Measurements from ENCODE around the gene MOB3A. TPM values are rescaled to one million over a fixed set of nuclear protein-coding genes. Genes with fewer than 3 reads are reported as not detected.

MOB3A gene
- total and polyA plus RNA-seq, 2 of the 8 experiments (the other 6 are each of a cell fraction or from before 2014, with no cell fraction given) = 9.2 to 9.6 TPM

GRCh38 chr19:2070986-2071673, 25.0 kb downstream of the MOB3A start:
- Histone ChIP-seq H2BK12ac (ENCODE audit: low read depth, low read length) (no peak overlapping the region), H2AFZ (ENCODE audit: low read length) (no peak overlapping the region), H3K27me3 (replicated peaks in 1 of 4; ENCODE audit: control insufficient read depth in 3 of 4, extremely low read depth in 1 of 4, insufficient read depth in 3 of 4, low read length in 3 of 4) (no peaks in the 10 kb centered on the region), H3K79me2 (ENCODE audit: control insufficient read depth in 1 of 2, insufficient read depth in 2 of 2, low read length in 2 of 2) (no peaks in the 10 kb centered on the region), H4K5ac (ENCODE audit: insufficient read length, low read depth, low read length) (no peak overlapping the region), H3K4me3 (ENCODE audit: extremely low read depth in 1 of 4, insufficient read depth in 2 of 4, low read depth in 3 of 4, low read length in 4 of 4) (no peak overlapping the region), H4K91ac (replicated peaks; ENCODE audit: insufficient read length, low read length) (no peak overlapping the region), H2AK5ac (ENCODE audit: low read depth, low read length) (no peak overlapping the region), H2BK20ac (ENCODE audit: low read length) (no peak overlapping the region), H4K20me1 (replicated peaks in 1 of 2; ENCODE audit: control insufficient read depth in 1 of 2, insufficient read depth in 2 of 2, low read length in 2 of 2) (no peaks in the 10 kb centered on the region), H3K4me2 (ENCODE audit: insufficient read depth in 1 of 2, low read depth in 2 of 2, low read length in 2 of 2) (no peak overlapping the region), H3K4ac (replicated peaks; ENCODE audit: insufficient read length, low read depth, low read length) (no peak overlapping the region), H3K36me3 (ENCODE audit: control insufficient read depth in 2 of 4, insufficient read depth in 4 of 4, low read length in 3 of 4) (peaks cover 0 to 3% (median 0%) of the 10 kb centered on the region in 4 experiments; a peak in 2 of 8 replicates), H3K79me1 (ENCODE audit: low read depth, low read length) (no peaks in the 10 kb centered on the region), H3K9ac (replicated peaks in 1 of 4; ENCODE audit: extremely low read depth in 1 of 4, low read depth in 3 of 4, low read length in 3 of 4) (no peak overlapping the region), H3K4me1 (replicated peaks in 1 of 4; ENCODE audit: control insufficient read depth in 3 of 4, insufficient read depth in 4 of 4, low read length in 3 of 4) (no peaks in the 10 kb centered on the region; a peak in 1 of 7 replicates), H3K56ac (replicated peaks; ENCODE audit: insufficient read length, low read depth, low read length) (no peak overlapping the region), H2BK15ac (ENCODE audit: low read length) (no peak overlapping the region), H3K9me3 (ENCODE audit: insufficient read depth in 2 of 2, low read depth in 1 of 2, low read length in 1 of 2) (no peaks in the 10 kb centered on the region), H2BK5ac (ENCODE audit: low read depth, low read length) (no peak overlapping the region), H4K8ac (ENCODE audit: extremely low read depth, insufficient read depth, low read length) (no peak overlapping the region), H3K14ac (ENCODE audit: insufficient read length) (no peak overlapping the region), H3K18ac (ENCODE audit: extremely low read depth, low read length) (no peak overlapping the region), H3K23ac (ENCODE audit: insufficient read length) (no peak overlapping the region), H2BK120ac (replicated peaks; ENCODE audit: low read depth, low read length) (no peak overlapping the region), H3K23me2 (ENCODE audit: low read depth, low read length) (no peaks in the 10 kb centered on the region), H3K27ac (ENCODE audit: low read depth, low read length) (no peak overlapping the region)
- WGBS, 2 experiments (ENCODE audit: extremely low coverage in 1 of 2, insufficient coverage in 1 of 2, insufficient read length in 1 of 2, insufficient replicate concordance in 2 of 2, low coverage in 1 of 2, low lambda C conversion rate in 2 of 2, missing lambda C conversion rate in 1 of 2) = 90% methylated on average over 19 of the region's 19 CpGs; no CpG with 5 or more reads in 1 of the 2 experiments
- ChIA-PET CTCF (ENCODE audit: partially characterized antibody) (interaction anchor here (0.6 to 3.1 kb wide), 5 partner anchors 13 to 53 kb away, joined by 3 to 17 read pairs (median 3); no protein-coding TSS in a partner anchor), POLR2A (ENCODE audit: partially characterized antibody) (interaction anchor here (1.2 to 1.5 kb wide), 4 partner anchors 20 to 24 kb away, joined by 3 to 6 read pairs (median 5); partner anchors contain the start of gene MKNK2)
- FAIRE-seq = no peak
- no peak for DNase-seq (ENCODE audit: low read depth in 1 of 2, low spot score in 2 of 2)
- TF ChIP-seq SAP30 (IDR thresholded peaks at IDR 0.05; ENCODE audit: insufficient read depth, insufficient replicate concordance, low read length) = no peak
- no peak for TF ChIP-seq SUZ12 (IDR thresholded peaks at IDR 0.05; ENCODE audit: low read length)
- TF ChIP-seq SP1 (IDR thresholded peaks at IDR 0.05; ENCODE audit: low read depth, low read length) = no peak
- TF ChIP-seq SIRT6 (IDR thresholded peaks at IDR 0.05; ENCODE audit: low read length) = no peak
- TF ChIP-seq CREB1 (IDR thresholded peaks at IDR 0.05) = no peak
- TF ChIP-seq EGR1 (IDR thresholded peaks at IDR 0.05; ENCODE audit: borderline replicate concordance, low read depth, low read length) = no peak
- no peak for TF ChIP-seq NRF1 (IDR thresholded peaks at IDR 0.05; ENCODE audit: low read depth, low read length)
- no peak for TF ChIP-seq BCL11A (IDR thresholded peaks at IDR 0.05; ENCODE audit: low read depth in 2 of 2, low read length in 2 of 2)
- TF ChIP-seq CTCF (IDR thresholded peaks at IDR 0.05; ENCODE audit: control extremely low read depth in 1 of 3, insufficient read depth in 1 of 3, low read depth in 1 of 3, low read length in 3 of 3) = no peak
- no peak for TF ChIP-seq KDM5A (IDR thresholded peaks at IDR 0.05; ENCODE audit: low read length)
- TF ChIP-seq BRCA1 (IDR thresholded peaks at IDR 0.05; ENCODE audit: low read depth, low read length) = no peak

Data from H1 (cell line).